Activated CD8-positive, alpha-beta memory T cell treated with anti-CD3 and anti-CD28 coated beads for 48 hours (primary cell): ENCODE data around the gene MPP7.
"Not testable (repeated sequence)": the region's sequence is repeated elsewhere in the genome, so short reads cannot be mapped to it uniquely, and the experiment has no call there.

Source experiments
- DNase-seq, 3 experiments: peaks; one replicate each; pipeline ENCODE4 v3.0.0-alpha.2; 2020; ENCODE audit warnings: low read depth in 2 of 3, low spot score in 2 of 3

Gene MPP7

GRCh38 chr10:28302638-28303488 is at the start of gene MPP7:
TSS of gene MPP7 (minus strand) at chr10:28303064. CDS start at chr10:28238604, 64,460 bp downstream.
- peak; percentile 84 to 93 (median 86) for DNase-seq

DNA sequence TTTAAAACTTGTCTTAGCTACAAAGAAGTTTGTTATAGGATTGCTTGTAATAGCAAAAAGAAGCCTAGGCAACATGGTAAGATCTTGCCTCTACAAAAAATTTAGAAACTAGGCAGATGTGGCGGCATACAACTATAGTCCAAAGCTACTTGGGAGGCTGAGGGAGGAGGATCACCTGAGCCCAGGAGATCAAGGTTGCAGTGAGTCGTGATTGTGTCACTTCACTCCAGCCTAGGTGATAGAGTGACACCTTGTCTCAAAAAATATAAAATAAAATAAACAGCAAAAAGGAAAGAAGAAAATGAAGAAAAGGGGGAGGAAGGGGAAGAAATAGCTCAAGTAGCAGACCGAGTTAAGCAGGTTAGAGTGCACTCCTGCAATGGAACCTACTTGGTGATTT is 47.0 kb upstream of the MPP7 start:
- no peak for DNase-seq

DNA sequence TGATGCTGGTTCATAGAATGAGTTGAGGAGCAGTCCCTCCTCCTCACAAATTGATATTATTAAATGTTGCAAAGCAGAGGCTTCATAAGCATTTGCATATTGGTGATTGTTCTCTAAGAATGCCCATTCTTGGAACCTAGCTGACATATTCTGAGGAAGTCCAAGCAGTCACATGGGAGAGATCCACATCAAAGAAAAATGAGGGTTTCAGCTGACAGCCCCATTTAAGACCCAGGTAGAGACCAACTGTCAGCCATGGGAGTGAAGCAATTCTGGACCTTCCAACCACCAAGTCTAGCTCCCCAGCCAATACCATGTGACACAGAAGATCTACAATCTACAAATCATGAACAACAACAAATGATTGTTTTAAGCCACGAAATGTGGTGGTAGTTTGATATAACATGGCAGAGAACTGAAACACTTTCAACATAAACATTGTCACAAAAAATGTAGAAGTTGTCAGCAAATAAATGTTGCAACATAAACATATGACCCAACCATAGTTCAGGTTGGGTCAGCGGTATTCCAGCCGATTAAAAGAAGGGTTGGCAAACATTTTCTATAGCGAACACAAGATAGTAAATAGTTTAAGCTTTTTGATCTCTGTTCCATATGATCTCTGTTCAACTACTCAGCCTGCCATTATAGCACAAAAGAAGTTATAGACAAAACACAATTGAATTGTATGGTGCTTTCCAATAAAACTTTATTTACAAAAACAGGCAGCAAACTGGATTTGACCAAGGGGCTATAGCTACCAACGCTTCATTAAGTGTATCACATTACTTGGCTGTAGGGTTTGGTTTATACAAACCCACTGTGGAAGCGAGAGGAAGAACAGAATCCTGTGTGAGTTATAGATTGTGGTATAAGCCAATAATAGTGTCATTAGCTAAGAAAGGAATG is 41.4 kb upstream of the MPP7 start:
- no peak for DNase-seq

GRCh38 chr10:28343252-28343651 is 40.4 kb upstream of the MPP7 start:
- no peak for DNase-seq

- not testable (repeated sequence) for DNase-seq
Observed at GRCh38 chr10:28341679-28342078, 38.8 kb upstream of the MPP7 start.

DNA sequence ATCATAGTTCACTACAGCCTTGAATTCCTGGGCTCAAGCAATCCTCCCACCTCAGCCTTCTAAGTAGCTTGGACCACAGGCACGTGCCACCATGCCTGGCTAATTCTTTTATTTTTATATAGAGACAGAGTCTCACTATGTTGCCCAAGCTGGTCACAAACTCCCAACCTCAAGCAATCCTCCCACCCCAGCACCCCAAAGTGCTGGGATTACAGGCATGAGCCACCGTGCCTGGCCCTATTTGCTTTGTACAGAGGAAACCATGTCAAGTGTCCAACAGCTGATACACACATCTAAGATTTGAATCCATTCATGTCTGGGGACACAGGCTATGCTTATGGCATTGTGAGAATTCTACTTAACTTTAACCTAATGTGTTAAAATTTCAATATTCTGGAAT is 29.9 kb upstream of the MPP7 start:
- peak in 1 of 3 experiments; percentile 3 for DNase-seq

GRCh38 chr10:28331841-28332240 is 29.0 kb upstream of the MPP7 start:
- DNase-seq: no peak

- no peak for DNase-seq
Observed at GRCh38 chr10:28331066-28331465, 28.2 kb upstream of the MPP7 start.

- DNase-seq: no peak
Observed at GRCh38 chr10:28328346-28328745, 25.5 kb upstream of the MPP7 start.

DNA sequence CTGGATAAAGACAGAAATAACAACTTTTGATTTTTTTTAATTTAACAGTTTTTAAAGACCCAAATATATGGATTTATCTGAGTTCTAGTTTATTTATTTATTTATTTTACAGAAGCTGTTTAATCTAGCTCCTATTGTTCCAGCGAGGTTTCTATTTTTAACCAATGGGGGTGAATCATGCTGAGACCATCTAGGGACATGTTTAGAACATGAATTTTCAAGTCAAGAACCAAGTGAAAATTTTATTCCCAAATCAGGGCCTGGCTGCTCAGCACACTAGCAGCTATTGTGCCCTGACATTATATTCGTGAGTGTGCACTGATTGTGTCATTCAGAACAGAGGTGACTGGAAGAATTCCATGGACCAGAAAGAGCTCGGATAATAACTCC is 24.6 kb upstream of the MPP7 start:
- DNase-seq: no peak

DNA sequence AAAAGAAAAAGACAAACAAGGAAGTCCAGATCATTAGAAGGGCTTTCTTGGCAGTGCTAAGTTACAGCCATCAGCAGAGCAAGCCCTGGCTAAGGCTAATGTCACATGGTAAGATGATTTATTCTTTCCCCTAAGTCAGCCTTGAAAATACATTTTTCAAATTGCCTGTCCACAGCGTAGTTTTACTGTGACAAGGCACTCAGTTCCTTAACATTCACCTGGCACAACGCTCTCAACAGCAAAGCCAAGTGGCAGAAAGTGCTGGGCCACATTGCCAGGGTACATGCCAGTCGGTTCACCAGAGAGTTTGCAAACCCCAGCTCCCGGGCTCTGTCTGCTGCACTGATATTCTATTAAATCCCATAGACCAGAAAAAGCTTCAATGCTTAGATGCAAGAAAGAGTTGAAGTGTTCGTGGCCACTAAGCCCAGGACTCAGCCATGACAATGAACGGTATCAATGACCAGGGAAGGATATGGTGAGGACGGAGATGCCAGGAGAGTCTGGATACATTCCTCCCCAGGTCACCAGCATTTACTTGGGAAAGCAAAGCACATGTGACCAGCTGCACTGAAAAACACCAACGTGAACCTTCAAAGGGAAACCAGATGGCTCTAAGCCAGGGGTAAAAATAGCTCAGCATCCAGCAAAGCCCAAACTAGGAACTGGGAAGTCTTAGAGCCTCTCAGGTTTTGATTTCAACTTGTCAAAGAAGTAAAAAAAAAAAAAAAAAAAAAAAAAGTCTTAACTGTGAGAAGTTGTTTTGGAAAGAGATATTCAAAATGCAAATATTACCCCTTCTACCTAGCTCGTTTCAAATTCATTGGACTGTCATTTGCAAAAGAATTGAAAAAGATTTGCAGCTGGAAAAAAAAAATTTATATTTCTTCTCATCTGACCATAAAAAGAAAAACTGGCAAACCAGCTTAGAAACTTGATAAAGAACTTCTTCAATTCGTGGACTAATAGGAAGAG is 23.9 kb upstream of the MPP7 start:
- DNase-seq: no peak

- no peak for DNase-seq
Observed at GRCh38 chr10:28320799-28321198, 17.9 kb upstream of the MPP7 start.

GRCh38 chr10:28320090-28320489 is 17.2 kb upstream of the MPP7 start:
- no peak for DNase-seq

DNA sequence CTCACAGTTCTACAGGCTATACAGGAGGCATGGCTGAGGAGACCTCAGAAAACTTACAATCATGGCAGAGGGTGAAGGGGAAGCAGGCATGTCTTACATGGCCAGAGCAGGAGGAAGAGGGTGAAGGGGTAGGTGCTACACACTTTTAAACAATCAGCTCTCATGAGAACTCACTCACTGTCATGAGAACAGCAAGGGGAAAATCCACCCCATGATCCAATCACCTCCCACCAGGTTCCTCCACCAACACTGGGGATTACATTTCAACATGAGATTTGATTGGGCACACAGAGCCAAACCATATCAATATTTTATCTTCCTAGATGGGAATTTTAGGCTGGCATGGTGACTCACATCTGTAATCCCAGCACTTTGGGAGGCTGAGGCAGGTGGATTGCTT is 16.2 kb upstream of the MPP7 start:
- DNase-seq: not testable (repeated sequence)

GRCh38 chr10:28318626-28319025 is 15.8 kb upstream of the MPP7 start:
- no peak for DNase-seq

- DNase-seq: no peak
Observed at GRCh38 chr10:28317760-28318159, 14.9 kb upstream of the MPP7 start.

- DNase-seq: no peak
Observed at GRCh38 chr10:28316696-28317095, 13.8 kb upstream of the MPP7 start.

GRCh38 chr10:28315140-28315539 is 12.3 kb upstream of the MPP7 start:
- DNase-seq: no peak

GRCh38 chr10:28314211-28314610 is 11.3 kb upstream of the MPP7 start:
- DNase-seq: no peak

DNA sequence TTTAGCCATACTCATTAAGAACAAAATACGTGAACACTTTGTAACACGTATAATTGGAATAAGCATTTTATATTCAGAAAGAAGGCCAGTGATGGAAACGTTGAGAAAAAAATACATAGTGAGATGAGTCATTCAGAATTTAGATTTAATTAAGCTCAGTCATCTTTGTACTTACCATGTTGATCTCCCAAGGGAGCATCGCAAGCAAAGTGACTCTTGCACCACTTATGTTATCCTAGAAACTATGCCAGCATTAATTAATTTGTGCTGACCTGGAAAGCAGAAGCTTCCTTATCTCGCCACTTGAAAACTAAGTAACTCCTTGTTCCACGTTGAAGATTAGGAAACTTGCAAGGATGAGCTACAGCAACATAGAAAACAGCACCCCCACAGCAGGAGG is 9.7 kb upstream of the MPP7 start:
- no peak for DNase-seq

- DNase-seq: no peak
Observed at GRCh38 chr10:28311104-28311503, 8.2 kb upstream of the MPP7 start.
